ELF-1 (cell line): ENCODE data around the gene DLG1.
A peak's percentile ranks its signal among the peaks of the same experiment; 100 is the strongest.
"Not testable (repeated sequence)": the region's sequence is repeated elsewhere in the genome, so short reads cannot be mapped to it uniquely, and the experiment has no call there.

Experiments used
- DNase-seq: peaks from one replicate; pipeline ENCODE4 v3.0.0-alpha.2; 2016; ENCODE audit warnings: low read depth, low spot score

The DLG1 gene

DNA sequence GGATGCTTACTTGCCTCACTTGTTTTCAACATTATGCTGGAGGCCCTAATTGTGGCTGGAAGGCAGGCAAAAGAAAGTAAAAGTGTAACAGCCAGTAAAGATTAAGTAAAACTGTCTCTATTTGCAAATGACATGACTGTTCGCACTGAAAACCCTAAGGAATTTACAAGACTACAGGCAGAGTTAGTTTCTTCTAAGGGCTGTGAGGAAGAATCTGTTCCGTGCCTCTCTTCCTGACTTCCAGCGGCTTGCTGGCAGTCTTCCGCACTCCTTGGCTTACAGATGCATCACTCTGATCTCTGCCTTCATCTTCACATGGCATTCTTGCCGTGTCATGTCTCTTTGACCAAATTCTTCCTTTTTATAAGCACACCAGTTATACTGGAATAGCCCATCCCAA, 86.1 kb downstream of the DLG1 start:
- DNase-seq = peak; percentile 28

DNA sequence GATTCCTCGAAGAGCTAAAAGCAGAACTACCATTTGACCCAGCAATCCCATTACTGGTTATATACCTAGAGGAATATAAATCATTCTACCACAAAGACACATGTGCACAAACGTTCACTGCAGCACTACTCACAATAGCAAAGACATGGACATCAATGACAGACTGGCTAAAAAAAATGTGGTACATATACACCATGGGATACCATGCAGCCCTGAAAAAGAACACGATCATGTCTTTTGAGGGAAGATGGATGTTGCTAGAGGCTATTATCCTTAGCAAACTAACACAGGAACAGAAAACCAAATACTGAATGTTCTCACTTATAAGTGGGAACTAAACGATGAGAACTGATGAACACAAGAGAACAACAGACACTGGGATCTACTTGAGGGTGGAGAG, 86.7 kb downstream of the DLG1 start:
- DNase-seq = not testable (repeated sequence)

DNA sequence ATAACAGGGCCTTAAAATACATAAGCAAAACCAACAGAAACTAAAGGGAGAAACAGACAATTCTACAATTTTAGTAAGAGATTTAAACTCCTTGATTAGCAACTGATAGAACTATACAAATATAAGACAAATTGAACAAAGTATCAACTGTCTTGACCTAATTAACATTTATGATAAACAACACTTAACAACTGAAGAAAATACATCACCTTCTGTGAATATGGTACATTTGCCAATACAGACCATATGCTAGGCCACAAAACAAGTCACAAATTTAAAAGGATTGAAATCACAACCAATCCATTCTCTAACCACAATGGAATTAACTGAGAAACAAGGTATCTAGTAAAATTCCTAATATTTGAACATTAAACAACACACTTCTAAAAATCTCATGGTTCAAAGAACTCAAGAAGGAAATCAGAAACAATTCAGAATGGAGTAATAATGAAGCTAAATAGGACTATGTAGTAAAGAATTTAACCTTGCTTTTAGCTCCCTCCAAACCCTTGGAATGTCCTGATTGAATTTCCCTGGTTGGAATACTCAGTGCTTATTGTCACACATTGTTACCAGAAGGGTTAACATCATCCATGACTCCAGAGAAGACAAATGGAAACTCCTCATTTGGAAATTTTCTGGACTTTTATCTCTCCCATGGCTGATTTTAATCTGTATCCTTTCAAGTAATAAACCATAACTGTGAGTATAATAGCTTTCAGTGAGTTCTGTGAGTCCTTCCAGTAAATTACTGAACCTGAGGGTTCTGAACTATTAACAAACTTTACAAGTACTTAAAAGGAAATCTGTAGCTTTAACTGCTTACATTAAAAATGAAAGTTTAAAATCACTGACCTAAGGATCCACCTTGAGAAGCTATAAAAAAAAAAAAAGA, 88.8 kb downstream of the DLG1 start:
- DNase-seq = no peak

DNA sequence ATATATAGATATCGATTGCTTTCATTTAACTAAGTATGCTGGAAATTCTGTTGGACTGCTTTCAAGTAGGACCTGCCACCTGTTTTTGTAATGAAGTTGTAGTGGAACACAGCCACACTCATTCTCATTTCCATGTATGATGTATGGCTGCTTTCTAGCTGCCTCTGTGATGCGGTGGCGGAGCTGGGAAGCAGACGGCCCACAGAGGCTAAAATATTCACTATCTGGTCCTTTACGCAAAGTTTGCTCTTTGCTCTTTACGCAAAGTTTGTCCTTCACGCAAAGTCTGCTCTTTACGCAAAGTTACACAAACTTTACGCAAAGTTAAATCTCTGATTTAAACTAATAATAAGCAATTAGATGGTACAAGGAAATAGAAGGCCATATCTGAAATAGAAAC, 91.5 kb downstream of the DLG1 start:
- DNase-seq = no peak

DNA sequence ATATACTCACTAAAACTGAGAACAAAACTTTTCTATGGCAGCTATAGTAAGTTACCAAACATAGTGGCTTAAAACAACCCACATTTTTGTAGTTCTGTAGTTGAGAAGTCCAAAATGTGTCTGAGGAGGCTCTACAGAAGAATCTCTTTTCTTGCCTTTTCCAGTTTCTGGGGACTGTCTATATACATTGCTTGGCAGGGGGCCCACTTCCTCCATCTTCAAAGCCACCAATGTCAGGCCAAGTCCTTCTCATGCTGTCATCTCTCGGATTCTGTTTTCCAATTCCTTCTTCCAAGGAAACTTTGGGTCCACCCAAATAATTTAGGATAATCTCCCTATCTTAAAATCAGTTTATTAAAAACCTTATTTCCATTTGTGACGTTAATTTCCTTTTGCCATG, 92.7 kb downstream of the DLG1 start:
- no peak for DNase-seq

DNA sequence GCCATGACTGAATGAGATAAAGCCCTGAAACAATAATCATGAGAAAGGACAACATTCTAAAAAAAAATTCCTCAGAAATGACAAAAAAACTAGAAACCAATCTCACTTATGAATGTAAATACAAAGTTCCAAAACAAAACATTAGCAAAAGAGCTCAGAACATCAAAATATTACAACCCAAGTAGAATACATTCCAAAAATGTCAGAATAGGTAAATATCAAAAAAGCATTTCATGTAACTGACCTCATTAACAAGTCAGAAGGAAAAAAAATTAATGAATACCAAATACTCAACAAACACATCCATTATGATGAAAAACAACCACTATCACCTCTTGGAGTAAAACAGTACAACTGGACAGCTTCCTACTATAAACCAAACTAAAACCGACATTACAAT, 93.1 kb downstream of the DLG1 start:
- no peak for DNase-seq

DNA sequence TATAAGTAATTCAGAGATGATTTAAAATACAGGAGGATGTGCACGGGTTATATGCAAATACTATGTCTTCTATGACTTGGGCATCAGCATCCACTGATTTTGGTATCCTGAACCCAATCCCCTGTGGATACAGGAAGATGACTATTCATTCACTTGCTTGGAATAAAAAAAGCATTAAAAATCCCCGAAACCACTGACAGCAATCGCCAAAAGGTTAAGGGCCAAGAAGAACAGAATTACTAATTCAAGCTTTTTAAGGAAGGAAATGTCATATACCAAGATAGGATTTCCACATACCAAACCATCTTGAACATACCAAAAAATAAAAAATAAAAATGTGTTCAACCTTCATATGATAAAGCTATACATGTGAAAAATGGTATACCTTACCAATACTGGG, 93.7 kb downstream of the DLG1 start:
- no peak for DNase-seq

DNA sequence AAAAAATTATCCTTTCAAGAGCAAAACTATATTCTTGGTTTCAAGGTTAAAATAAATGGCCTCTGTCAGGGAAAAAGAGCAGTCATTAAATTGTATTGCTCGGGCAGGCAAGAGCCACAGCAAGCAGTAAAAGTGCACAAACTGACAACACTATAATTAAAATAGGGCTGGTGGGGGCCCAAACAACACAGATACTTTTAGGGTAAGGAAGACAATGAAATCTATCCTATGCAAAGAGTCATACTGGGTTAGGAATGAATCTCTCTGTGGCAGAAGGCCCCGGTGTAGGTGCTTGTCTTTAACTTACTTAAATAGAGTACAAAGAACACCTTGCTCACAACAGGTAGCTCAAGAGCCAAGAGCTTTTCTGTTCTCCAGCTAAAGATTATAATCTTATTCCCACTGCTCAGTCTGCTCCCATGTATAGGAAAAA, 94.7 kb downstream of the DLG1 start:
- no peak for DNase-seq

DNA sequence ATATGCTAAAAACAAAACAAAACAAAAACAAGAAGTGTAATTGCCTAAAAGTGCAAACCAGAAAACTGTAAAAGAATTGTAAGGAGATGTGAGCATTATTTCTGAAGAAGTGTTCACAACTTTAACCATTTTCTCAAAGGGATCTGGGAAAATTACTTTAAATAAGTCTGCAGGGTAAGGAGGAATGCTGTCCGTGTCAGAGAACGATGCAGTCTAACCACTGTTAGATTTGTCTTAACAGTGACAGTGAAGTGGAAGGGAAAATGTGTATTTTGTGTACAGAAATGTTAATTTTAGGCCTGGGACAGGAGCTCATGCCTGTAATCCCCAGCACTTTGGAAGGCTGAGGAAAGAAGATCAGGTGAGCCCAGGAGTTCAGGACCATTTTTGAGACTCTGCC, 95.7 kb downstream of the DLG1 start:
- DNase-seq = no peak

DNA sequence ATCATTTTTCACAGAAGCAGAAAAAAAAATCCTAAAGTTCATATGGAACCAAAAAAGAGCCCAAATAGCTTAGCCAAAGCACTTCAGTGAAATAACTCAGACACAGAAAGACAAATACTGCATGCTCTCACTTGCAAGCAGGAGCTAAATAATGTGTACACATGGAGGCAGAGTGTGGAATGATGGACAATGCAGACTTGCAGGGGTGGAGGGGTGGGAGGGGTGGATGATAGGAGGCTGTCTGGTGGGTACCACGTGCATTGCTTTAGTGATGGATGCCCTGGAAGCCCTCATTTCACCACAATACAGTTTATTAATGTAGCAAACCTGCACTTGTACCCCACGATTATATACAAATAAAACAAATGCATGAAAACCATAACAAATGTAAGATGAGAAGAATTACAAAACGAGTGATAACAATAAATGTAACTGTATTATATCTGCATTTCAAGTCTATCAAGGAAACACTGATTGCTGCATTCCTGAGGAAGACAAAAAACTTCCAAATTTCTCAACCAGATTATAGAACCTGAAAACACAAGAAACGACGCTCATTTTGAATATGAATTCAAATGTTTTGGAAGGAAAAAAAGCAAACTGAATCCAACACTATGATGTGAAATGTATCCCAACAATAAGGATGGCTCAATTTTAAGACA, 96.5 kb downstream of the DLG1 start:
- no peak for DNase-seq

DNA sequence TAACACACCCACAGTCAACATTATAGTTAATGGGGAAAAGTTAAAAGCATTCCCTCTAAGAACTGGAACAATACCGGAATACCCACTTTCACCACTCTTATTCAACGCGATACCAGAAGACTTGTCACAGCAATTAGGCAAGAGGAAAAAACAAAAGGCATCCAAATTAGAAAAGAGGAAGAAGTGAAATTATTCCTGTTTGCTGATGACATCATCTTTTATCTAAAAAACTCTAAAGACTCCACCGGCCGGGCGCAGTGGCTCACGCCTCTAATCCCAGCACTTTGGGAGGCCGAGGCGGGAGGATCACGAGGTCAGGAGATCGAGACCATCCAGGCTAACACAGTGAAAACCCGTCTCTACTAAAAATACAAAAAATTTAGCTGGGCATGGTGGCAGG, 97.6 kb downstream of the DLG1 start:
- not testable (repeated sequence) for DNase-seq

DNA sequence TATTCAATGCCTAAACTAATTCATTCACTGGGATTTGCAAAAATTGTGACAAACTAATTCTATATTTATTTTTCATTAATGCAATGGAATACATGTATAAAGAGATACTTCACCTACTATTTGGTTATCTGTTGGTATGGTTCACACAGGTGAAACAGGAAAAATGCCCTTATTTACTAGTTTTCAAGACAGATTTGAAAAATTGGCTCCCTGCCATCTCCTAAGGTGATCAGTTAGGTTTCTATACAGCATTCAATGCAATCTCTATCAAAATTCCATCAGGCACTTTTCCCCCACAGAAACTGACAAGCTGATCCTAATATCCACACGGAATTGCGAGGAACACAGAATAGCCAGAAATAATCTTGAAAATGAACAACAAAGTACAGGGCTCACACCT, 101.1 kb downstream of the DLG1 start:
- no peak for DNase-seq

DNA sequence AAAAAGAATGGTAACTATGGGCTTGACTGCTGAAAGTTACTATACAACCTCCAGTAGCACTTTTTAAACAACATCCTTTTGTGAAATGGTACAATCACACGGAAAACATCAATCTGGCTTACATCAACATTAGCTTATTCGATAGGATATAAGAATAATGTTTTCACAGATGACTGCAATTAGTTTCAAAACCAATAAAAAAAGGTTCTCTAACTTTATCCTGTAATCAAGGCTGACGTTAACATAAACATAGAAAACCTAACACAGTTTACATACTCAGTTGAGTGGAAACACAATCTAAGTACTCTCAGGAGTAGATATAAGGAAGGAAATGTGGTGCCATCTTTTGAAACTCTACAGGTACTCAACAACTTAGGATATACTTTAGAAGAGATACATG, 102.2 kb downstream of the DLG1 start:
- no peak for DNase-seq

DNA sequence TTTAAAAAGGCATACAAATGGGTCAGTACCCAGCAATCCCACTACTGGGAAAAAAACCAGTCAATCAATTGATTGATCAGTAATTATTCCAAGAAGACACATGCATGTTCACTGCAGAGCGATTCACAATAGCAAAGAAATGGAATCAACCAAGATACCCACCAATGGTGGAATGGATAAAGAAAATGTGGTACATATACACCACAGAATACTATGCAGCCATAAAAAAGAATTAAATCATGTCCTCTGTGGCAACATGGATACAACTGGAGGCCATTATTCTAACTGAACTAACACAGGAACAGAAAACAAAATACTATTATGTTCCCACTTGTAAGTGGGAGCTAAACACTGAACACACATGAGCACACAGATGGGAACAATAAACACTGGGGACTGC, 103.1 kb downstream of the DLG1 start:
- DNase-seq = no peak

DNA sequence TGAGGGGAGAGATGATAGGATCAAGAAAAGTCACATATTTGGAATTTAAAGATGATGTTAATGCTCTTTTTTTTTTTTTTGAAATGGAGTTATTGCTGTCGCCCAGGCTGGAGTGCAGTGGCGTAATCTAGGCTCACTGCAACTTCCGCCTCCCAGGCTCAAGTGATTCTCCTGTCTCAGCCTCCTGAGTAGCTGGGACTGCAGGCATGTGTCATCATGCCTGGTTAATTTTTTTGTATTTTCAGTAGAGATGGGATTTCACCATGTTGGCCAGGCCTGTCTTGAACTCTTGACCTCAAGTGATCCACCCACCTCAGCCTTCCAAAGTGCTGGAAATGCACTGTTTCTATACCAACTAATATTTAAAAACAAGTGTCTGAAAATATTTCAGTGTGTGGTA, 104.7 kb downstream of the DLG1 start:
- not testable (repeated sequence) for DNase-seq

DNA sequence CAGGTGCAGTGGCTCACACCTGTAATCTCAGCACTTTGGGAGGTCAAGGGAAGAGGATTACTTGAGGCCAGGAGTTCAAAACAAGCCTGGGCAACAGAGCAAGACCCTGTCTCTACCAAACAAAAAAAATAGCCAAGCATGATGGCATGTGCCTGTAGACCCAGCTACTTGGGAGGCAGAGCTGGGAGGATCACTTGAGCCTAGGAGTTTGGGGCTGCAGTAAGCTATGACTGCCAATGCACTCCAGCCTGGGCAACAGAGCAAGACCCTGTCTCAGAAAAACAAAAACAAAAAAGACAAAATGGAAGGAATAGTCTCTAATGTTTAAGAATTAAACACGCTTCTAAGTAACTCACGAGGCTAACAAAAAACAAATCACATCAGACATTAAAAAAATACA, 106.5 kb downstream of the DLG1 start:
- DNase-seq = no peak

DNA sequence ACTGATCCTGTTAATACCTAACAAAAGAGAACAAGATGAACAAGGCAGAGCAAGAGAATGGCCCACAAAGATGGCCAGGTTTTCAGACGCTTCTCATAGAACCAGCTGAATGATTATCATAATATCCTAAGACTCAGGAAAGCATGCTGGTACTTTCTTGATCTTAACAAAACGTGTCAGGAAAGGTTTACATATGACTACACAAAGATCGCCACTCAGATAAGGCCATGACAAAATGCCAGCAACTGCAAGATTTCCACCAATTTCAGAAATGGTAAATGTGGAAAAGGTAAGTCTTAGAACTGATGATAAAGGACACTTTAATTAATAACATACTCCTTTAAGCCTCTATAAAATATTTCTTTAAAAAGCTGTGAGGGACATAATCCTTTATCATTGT, 108.8 kb downstream of the DLG1 start:
- no peak for DNase-seq

DNA sequence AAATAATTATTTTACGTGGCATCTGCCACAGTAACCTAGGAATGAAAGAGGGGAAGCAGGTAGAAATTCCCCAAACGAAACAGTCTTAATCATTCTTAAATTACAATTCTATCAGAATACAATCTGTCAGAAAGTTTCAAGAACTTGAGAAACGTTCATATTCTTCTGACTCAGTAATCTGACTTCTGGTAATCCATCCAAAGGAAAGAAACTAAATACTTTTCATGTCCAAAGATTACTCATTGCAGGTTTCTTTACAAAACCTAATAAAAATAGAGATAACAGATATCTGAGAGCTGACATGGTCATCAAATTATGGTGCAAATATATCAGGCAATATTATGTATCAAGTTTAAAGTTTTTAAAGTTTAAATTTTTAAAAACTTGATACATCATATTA, 109.4 kb downstream of the DLG1 start:
- DNase-seq = no peak

DNA sequence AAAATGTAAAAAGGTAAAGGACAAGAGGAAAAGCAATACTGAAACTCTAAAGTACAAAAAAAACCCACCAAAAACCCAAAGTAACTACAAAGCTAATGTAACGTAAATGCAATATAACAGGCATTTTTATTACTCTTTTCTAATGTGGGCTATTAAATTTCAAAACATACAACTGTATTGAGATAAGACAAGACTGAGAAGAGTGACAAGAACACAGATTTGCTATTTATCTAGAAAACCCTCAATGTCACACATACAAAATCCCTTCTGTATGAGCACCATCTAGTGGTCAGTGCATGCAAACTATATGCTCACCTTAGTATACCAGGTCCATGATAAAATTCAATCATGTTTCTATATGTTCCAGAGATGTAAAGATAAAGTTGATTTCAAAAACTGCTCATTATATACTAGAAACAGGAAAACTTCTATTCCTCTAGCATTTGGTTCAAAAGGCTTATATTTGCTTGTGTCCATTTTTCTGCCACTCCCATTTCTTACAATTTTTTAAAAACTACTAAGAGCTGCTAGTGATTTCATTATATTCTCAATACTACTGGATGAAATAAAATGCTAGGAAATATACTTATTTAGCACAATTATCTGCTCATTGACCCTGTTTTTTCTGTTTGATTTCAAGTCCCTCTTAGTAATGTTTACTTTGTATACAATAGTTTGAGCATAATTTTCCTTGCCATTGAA, 111.4 kb downstream of the DLG1 start:
- DNase-seq = no peak

DNA sequence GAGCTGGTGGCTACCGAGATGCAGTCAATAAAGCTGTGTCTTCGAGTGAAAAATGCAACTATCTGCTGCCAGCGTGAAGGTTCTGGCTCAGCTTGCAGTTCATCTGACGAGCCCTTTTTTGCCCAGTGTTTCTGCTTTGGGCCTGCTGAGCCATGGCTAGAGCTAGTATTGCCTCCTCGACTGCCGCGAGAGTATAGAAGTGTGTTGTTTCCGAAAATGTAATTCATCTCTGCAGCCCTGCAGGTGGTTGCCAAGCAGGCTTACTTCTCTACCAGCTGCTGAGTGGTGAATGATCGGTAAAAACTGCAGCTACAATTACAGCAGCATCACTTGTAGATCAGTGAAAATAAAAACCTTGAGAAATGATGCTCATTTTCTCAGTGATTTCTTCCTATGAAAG, 114.8 kb downstream of the DLG1 start:
- no peak for DNase-seq

DNA sequence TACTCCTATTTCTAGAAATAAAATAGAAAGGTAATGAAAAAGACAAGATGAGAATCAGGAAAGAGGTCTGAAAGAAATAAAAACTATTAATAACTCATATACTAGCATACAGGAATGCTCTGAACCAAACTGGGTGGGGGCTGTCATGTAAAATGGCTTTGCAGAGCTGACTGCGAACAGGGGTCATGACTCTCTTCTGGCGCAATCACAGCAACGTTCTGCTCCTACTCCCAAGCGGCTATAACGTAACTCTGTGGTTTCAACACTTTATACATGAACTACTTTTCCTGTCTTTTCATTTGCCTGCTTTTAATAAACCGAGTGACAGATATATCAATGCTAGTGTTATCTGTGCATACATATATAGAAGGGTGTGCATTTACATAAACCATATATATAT, 116.7 kb downstream of the DLG1 start:
- DNase-seq = no peak

DNA sequence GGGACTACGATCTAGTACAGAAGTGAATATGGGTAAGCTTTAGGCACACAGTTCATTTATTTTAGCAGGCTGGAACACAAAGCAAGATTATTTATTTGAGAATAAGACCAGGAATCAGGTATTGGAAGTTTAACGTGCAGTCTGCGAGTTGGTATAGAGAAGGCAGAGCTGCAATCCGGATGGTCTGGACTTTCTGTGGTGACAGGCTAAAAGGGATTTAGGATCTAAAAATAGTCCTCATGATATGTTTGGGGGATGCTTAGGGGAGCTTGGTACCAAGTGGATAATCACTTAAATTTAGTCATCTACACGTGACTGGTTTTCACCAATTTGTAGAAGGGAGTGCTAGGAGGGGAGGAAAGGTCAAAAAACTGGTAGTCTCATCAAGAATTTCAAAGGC, 119.4 kb downstream of the DLG1 start:
- DNase-seq = no peak

DNA sequence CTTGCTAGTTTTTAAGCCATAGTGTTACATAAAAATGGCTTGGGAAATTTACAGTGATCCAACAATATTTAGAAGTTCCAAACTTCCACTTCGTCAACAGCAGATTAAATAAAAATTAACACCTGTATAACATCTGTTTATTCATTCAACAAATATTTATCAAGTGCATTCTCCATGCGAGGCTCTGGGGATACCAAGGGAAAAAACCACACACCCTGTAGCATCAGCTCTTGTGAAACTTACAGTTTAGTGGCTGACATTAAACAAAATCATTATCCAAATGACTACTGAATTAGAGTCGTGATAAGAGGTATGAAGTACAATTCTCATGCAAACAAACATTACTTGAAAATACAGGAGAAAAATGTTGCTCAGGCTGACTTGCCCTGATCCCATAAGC, 122.9 kb downstream of the DLG1 start:
- no peak for DNase-seq
